GM23248 (cell line): Measurements from ENCODE around the gene DAPK1.

Experiments
- EZH2 ChIP-seq: fragments of 200-600 bp; sonication (generic); IDR thresholded peaks from 2 replicates; pipeline ENCODE4 v1.6.1; 2018; ENCODE audit warnings: antibody characterized with exemption, mild to moderate bottlenecking; ENCODE audit not compliant: insufficient read depth, poor library complexity, severe bottlenecking
- EZH2phosphoT487 ChIP-seq: fragments of 200-600 bp; sonication (generic); IDR thresholded peaks from 2 replicates; pipeline ENCODE4 v1.6.1; 2018; ENCODE audit warnings: antibody characterized with exemption, moderate library complexity, mild to moderate bottlenecking, low read depth; ENCODE audit not compliant: insufficient read depth

- no peak for TF ChIP-seq EZH2phosphoT487
- TF ChIP-seq EZH2 = no peak
Measured at GRCh38 chr9:87677776-87678587, 180.3 kb downstream of the DAPK1 start.
